GM19025 (cell line): ENCODE results near the gene IER2.

Source experiments
- ATAC-seq: cut with Tn5 transposase; IDR thresholded peaks from one replicate; pipeline ENCODE4 v1.9.1; 2021; ENCODE audit warnings: mild to moderate bottlenecking, low read depth, moderate library complexity; ENCODE audit not compliant: unreplicated experiment

IER2 gene, protein sequence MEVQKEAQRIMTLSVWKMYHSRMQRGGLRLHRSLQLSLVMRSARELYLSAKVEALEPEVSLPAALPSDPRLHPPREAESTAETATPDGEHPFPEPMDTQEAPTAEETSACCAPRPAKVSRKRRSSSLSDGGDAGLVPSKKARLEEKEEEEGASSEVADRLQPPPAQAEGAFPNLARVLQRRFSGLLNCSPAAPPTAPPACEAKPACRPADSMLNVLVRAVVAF

DNA sequence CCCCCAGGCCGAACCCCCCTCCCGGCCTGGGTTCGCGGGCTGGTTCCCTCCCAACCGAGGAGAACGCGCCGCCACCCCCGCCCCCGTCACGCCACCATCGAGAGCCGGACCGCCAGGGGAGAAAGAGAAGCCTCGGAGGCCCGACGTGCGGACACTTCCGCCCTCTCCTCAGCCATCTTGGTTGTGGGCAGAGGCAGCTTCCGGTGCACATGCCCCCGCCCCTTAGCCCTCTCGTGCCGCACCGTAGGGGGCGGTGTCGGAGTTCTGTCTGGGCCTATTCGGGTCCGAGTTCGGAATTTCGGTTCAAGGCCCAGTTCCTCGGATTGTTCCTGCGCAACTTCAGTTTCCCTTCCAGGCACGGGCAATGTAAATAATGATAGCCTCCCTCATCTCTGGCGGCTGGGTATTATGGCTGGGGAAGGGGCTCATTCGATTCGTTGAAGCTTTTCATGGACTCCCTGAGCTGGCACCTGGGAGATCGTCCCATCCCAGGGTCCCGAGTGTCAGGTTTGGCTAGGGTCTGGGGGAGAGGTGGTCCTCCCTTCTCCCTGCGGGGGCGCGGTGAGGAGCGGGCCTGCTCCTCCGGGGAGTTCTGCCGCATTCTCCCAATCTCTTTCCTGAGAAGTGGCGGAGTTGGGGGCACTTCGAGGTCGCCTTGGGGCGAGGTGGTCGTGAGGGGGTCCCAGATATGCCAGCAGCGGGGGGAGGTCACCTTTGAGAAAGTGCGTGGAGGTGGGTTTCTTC lies at the start of gene IER2, which contains the start of gene STX10:
Gene IER2 (plus strand): TSS at position 225 of the 744 bp plus-strand sequence. CDS start 2,776 bp downstream, outside the sequence.
Gene STX10 (minus strand): TSS at position 189 of the 744 bp plus-strand sequence. CDS start 202 bp downstream, outside the sequence.
- ATAC-seq: peak; percentile 34

DNA sequence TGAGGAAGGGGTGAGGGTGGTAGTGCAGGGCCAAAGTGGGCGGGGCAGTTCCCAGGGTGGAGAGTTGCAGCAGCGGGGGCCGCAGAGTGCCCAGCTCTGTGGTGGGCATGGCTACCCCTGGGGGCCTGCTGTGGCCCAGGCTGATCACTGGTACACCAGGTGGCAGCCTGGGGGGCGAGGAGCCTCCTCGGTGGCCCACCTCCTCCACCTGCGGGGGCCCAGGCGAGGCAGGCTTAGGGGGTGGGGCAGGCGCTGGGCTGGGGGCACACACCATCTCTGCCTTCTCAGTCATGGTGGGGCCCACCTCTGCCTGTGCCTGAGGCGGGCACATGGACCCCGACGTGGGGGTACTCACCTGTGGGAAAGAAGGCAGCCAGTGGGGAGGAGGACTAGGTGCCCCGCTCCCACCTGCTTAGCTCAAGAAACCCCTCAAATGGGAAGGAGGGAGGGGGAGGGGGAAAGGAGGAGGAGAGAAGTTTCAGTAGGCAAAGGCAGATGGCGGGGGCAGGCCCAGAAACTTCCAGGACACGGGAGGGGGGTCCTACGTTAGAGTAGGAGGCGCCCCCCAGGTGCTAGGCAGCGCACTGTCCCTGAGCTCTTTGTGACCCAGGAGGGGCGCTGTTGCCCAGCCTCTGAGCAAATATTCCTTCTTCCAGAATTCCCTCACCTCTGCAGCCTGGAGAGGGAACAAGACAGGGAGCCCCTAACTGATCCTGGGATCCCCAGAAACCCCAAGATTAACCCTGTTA lies 49.2 kb upstream of the IER2 start:
- ATAC-seq: no peak

DNA sequence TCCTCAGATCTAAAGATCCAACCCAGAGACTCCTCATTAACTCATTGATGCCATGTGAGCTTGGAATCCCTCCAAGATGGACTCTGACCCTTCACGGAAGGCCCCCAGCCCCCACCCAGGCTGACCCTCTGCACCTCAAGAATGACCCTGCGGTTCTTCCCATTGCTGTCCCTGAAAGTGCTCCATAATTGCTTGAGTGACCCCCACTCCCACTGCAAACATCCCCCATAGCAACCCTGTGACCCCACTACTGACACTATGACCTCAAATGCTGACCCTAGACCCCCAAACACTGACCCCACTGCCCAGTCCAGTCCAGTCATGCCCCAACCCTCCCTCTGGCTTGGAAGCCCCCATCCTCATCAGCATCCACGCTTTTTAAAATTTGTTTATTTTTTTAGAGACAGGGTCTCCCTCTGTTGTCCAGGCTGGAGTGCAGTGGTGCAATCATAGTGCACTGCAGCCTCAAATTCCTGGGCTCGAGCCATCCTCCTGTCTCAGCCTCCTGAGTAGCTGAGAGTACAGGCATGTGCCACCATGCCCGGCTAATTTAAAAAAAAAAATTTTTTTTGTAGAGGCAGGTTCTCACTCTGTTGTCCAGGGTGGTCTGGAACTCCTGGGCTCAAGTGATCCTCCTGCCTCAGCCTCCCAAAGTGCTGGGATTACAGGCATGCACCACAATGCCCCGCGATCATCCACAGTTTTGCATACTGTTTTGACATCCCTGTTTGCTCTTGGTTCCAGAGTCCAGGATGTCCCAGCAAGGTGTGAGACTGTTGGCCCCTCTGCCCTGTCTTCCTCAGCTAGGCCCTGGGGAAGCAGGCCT lies 48.4 kb upstream of the IER2 start:
- ATAC-seq: no peak

DNA sequence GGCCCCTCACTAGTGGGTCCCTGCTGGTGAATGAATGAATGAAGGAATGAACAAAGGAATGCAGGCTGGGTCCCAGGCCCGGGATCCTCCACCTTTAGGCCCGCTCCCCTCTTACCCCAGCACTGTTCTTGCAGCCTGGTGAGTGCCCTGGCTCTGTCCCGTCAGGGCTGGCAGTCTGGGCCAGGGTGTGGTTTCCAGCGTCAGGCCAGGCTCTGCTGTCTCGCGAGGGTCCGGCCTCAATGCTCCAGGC lies 47.9 kb upstream of the IER2 start:
- ATAC-seq: no peak

DNA sequence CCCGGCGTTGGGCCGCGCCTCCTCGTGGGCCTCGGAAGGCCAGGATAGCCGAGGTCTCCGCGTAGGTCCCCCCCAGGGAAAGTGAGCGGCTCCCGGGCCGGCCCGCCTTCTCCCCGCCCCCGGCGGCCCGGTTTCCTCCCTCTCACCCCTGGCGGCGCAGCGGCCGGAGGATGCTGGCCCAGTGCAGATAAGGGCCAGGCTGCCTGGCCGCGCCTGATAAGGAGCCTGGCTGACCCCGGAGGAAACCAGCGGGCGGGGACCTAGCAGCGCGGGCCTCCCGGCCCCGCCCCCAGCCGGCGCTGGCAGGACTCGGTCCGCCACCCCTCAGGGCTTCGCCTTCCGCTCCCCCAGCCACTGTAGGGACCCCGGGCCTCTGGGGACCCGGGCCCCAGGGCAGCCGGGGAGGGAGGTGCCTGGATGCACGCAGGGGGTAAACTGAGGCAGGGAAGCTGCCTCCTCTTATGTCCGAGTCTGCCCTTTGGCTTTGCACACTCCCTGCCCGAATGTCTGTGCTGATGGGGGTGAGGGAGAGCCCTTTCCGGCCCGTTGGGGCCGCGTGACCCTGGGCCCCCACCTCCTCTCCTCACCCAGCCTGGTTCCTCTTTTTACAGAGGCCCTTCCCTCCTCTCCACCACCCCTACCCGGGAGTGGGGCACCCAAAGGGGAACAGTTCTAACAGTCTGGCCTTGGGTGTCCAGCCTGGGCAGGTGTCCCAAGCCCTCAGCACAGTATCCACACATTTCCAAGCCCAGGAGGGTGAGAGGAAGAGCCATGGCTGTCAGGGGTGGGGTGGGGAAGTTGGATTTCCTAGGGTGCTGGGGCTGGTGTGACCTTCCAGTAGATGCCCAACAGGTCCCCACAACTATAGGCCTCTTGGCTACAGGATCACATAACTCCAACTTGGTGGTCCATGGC lies 47.3 kb upstream of the IER2 start, which contains the start of gene LYL1:
Gene LYL1 (minus strand): TSS at position 193 of the 915 bp plus-strand sequence. CDS start 1,687 bp downstream, outside the sequence.
- ATAC-seq: peak; percentile 33

DNA sequence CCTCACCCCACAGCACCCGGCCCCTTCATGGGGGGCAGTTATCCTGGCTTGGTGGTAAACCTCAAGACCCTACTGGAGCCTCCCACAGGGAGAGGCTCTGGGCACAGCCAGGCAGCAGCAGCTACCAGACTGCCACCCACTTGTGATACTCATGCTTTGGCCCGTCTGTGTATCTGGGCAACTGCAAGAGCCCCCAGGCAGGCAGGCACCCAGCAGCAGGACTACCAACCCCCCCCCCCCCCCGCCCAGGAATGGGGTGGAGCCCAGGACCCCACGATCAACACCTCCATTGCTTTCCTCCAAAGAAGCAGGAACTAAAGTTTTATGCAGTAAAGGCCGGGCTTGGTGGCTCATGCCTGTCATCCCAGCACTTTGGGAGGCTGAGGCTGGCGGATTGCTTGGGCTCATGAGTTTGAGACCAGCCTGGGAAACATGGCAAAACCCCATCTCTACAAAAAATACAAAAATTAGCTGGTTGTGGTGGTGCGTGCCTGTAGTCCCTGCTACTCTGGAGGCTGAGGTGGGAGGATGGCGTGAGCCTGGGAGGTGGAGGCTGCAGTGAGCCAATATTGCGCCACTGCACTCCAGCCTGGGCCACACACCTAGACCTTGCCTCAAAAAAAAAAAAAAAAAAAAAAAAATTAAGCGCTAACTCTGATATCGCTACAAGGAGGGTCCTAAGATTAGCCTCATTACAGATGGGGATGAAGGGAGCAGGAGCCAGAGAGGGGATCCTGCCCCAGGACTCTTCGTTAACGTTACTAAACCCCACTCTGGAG lies 46.4 kb upstream of the IER2 start:
- ATAC-seq: no peak

DNA sequence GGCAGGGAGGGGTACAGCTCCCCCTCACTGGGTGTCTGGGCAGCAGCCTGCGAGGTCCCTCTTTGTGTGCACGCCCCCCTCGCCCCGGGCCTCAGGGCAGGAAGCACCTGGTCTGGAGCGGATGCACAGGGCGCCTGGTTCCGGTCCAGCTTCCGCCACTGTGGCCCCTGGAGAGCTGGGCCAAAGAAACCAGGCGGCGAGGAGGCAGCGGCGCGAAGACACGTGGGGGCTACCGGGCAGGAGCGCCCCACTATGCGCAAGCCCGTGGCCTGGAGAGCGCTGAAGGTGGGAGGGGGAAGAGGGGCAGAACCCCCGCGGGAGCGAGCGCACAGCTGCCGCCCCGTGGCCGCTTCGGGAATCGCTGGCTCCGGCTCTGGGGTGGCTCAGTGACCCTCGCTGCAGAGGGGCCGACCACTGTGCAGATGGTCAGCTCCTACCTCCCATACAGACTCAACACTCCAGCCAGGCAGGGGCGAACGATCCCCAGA lies 45.8 kb upstream of the IER2 start:
- ATAC-seq: no peak

DNA sequence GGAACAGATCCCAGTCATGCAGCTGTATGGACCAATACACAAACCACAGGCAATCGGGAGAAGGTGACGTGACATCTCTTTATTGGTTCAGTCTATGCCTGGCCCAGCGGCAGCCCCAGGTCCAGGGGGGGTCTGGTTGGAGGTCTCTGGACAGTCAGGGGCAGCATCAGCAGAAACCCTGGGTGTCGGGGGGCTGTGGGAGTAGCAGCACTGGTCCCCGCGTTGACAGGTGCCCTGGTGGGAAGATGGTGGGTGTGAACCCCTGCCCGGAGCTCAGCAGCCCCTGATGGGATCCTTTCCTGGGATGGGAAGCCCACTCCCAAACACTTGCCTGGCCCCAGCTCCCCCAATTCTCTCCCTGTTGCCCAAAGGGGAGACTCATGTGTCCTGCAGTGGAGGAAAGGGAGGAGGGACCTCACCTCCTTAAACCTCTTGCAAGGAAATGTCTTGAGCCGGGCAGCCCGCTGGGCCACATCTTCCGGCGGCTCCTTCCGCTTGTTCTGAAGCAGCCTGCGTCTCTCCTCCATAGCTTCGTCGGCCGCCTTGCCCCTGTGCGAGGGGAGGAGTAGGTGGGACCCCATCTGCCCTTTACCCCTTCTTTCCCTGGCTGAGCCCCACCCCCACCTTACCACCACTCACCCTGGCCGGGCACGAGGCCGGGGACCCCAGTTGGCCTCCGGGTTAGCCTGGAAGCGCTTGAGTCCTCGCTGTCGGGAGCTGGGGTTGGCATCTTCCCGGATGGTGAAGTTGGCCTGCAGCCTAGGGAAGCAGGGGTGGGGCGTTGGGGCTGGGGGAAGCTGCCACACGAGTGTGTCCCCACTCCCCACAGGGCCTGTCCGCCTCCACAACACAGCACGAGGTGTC lies 45.1 kb upstream of the IER2 start:
- ATAC-seq: no peak

DNA sequence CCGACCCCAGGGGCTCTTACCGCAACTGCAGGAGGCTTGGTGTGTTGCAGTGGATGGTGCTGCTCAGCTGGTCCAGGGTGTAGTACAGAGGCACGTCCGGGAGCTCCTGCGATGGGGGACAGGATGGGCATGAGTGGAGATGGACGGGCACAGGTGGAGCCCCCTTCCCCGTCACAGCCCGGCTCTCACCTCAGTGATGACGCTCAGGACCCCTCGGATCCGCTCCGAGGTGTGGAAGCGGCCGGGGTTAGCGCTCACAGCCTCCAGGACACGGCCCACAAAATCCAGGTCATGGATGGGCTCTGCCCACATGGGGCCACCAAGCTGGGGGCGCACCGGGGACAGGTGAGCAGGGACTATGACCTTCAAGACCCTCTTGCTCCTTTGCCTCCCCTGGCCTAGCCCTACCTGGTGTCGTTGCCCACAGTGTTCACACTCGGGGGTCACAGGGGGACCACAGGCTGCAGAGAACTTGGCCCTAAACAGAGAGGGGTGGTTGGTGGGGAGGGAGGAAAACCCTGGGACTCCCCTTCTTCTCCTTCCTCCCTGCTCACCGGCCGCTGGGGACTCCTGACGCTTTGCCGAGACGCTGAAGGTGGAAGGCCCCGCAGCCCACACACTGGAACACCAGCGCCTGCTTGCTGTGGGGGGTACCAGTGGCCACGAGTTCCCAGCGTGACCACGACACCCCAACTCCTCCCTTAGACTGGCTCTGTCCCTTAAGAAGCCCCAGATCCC lies 40.7 kb upstream of the IER2 start:
- no peak for ATAC-seq

DNA sequence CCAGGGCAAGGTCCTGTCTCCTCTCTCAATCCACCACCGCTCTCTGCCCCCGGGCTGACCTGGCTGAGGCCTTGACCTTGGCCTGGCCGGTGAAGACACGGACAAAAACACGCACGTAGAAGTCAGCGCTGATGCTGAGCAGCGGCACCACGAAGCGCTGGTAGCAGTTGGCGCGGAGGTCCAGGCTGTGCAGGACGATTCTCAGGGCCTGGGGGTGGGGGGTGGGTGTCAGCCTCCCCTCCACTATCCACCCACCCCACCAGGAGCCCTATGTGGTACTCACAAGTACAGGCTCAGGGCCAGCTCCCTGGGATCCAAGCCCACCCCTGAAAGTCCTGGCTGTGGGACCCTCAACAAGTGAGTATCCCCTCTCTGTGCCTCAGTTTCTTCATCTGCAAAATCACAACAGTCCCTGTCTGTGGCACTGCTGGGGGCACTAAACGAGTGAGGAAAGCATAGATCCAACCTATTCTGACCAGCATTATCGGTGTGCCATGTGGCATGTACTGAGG lies 40.1 kb upstream of the IER2 start:
- no peak for ATAC-seq

DNA sequence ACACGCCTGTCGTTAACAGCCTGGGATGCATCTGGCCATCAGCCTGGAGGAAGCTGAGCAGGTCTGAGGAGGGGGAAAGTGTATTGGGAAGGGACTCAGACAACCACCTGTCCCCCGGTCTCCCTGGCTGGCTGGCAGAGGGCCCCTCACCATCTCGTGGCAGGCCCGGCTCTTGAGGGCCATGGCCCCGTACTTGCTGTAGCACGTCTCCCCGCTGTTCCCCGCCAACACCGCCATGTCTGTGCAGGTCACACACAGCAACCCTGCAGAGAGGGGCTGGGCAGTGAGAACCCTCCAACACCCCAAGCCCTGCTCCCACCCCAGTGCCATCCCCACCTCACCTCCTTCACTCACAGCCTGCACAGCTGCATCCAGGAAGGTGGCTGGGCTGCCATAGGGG lies 37.7 kb upstream of the IER2 start:
- no peak for ATAC-seq

DNA sequence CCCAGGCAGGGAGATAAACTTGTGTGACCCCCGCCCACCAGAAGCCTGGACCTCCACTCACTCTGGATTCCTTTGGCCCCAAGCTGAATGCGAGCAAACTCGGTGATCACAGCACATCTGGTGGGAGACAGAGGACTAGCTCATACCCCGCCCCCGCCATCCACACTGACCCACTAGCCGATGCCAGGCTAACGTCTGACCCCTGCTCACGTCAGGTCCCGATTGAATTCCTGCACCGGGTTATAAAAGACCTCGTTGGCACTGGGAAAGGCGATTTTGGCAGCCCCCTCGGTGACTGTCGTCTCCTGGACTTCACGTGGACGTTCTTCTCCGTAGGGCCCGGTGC lies 34.3 kb upstream of the IER2 start:
- no peak for ATAC-seq

DNA sequence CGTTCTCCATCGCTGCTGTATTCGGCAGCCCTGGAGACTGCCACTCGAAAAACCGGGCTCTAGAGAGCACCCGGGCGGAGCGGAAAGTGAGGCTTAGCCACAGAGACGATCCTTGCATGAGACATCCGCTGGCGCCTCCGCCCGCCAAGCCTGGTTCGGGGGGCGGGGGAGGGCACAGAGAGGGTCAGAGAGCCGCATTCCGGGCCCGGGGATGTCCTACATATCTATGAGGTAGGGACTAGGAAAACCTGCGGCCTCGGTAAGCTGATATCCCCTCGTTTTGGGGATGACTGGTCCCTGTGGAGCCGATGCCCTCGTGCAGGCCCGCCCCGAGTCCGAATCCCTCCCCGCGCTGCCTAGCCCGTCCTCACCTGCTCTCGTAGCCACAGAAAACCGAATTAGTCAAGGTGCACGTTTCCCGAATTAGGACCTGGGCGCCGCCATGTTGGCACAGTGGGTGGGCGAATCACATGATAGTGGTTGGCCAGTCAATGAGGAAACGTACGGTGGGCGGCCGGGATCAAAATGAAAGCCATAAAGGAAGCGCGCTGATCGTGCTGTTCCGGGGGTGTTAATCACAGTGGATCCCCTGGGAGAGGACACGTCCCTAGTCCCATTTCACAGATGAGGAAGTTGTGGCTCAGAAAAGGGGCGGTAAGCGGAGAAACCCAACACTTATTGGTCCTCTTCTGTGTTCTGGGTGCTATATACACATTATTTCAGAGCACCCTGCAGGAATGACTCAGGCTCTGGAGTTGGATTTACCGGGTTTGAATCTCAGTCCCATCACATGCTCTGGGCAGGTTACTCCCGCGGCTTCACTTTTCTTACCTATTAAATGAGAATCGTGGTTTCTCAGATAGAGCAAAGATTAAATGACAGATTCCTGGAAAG lies 33.7 kb upstream of the IER2 start, which contains the start of gene TRMT1:
Gene TRMT1 (minus strand): TSS at position 459 of the 894 bp plus-strand sequence. CDS start 341 bp downstream, at position 118.
- ATAC-seq: no peak

DNA sequence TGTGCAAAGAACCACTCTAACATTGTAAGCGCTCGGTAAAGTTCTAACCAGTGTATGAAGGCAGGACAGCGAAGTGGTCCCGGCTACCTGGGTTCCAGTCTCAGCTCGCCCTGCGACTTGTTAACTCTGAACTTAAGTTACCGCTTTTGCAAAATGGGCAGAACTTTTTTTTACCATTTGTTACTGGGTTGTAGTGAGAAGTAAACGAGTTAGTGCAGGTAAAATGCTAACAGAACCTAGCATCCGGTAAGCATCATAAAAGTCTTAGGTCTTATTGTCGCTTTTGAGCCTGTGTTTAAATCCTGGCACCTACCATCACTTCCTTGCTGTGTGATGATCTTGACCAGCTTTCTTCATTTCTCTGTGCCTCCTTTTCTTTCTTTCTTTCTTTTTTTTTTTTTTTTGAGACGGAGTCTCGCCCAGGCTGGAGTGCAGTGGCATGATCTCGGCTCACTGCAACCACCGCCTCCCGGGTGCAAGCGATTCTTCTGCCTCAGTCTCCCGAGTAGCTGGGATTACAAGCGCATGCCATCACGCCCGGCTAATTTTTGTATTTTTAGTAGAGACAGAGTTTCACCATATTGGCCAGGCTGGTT lies 32.9 kb upstream of the IER2 start:
- no peak for ATAC-seq

DNA sequence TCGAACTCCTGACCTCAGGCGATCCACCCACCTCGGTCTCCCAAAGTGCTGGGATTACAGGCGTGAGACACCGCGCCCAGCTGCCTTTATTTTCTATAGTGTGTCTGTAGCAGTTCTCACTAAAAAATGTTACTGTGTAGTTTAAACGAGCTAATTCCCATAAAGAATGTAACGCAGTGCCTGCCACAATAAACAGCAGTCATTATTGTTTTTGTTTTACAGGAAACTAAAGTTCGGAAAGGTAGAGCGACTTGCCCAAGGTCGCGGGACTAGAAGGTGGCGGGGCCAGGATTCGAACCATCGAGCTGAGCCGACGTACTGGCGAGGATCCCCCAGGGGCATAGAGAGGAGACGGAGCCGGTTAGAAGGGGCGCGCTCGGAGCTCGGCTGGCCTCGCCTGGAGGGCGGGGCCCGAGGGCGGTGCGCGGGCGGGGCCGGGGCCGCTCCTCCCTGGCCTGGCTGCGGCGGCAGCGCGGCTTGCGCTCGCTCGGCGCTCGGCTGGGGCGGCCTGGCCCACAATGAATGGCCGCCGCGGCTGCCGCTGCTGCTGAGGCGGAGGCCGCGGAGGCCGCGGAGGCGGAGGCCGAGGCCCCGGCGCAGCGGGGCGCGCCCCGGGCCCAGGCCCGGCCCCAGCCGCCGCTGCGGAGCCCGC lies 32.3 kb upstream of the IER2 start, which contains the start of gene NACC1:
Gene NACC1 (plus strand): TSS at position 493 of the 652 bp plus-strand sequence. CDS start 16,944 bp downstream, outside the sequence.
- ATAC-seq: peak; percentile 64
